Measurements from ENCODE around the gene NHERF2. TPM values are rescaled to one million over a fixed set of nuclear protein-coding genes. Genes with fewer than 3 reads are reported as not detected.

NHERF2 gene
- total and polyA plus RNA-seq, 9 of the 15 experiments (the other 6 are each of a cell fraction or from before 2014, with no cell fraction given), result 0.15 to 42.0 (median 12.5) TPM

GRCh38 chr16:2039274-2040031, 12.8 kb downstream of the NHERF2 start (continued):
- no peak for TF ChIP-seq MBD1 (CRISPR knock-in tag; IDR thresholded peaks at IDR 0.05)
- TF ChIP-seq STAT6 (CRISPR knock-in tag; IDR thresholded peaks at IDR 0.05), result no peak
- TF ChIP-seq ZBTB34 (CRISPR knock-in tag; IDR thresholded peaks at IDR 0.05), result no peak
- TF ChIP-seq CHD1 (IDR thresholded peaks at IDR 0.05; ENCODE audit: low read length), result no peak
- no peak for TF ChIP-seq ZBTB40 (IDR thresholded peaks at IDR 0.05)
- 0 out of 2 replicates have a peak, but pooled peaks have one; percentile 18 for TF ChIP-seq ZBTB40 (CRISPR knock-in tag; IDR thresholded peaks at IDR 0.05)

Data from K562 (cell line).